PC-3 (cell line): Measurements from ENCODE around the gene SEMA4A. TPM values are rescaled to one million over a fixed set of nuclear protein-coding genes. Genes with fewer than 3 reads are reported as not detected.
"Not testable (repeated sequence)": the region's sequence is repeated elsewhere in the genome, so short reads cannot be mapped to it uniquely, and the experiment has no call there.

Experiments
- ATAC-seq: fragments of 200-7000 bp; cut with Tn5 transposase; 2 replicates; pipeline ENCODE4 v1.9.1; 2020; ENCODE audit warnings: mild to moderate bottlenecking, moderate library complexity
- BruUV-seq: library from RNA; stranded (reverse); fragments of 400-500 nt; replicated peaks from 2 replicates; lab custom pipeline; 2021; lab: Mats Ljungman, UMichigan
- CTCF ChIA-PET: fragments of 300-600 bp; sonication (Branson Sonifier 250); formaldehyde crosslinking; loops from one replicate; lab custom pipeline; 2022; ENCODE audit warnings: antibody characterized with exemption; lab: Charles Lee
- POLR2A ChIA-PET: fragments of 300-600 bp; sonication (Branson Sonifier 250); formaldehyde crosslinking; loops from one replicate; lab custom pipeline; 2022; ENCODE audit warnings: antibody characterized with exemption; ENCODE audit not compliant: unreplicated experiment; lab: Charles Lee
- DNase-seq: peaks from one replicate; pipeline ENCODE4 v3.0.0-alpha.2; 2015
- H2AFZ ChIP-seq: fragments of 300-600 bp; sonication (generic); 2 replicates; pipeline ENCODE4 v1.6.0; 2016; ENCODE audit warnings: antibody characterized with exemption, low read length
- H3F3A ChIP-seq: fragments of 300-600 bp; sonication (generic); one replicate; pipeline ENCODE4 v1.6.0; 2017; ENCODE audit warnings: antibody characterized with exemption, low read length, control low read depth, mild to moderate bottlenecking; ENCODE audit not compliant: unreplicated experiment
- H3K27ac ChIP-seq: fragments of 300-600 bp; sonication (generic); 2 replicates; pipeline ENCODE4 v1.5.1; 2016; ENCODE audit warnings: mild to moderate bottlenecking, low read length
- H3K27me3 ChIP-seq: fragments of 300-600 bp; sonication (generic); 2 replicates; pipeline ENCODE4 v1.6.1; 2016; ENCODE audit warnings: low read length, mixed read lengths
- H3K36me3 ChIP-seq: fragments of 300-600 bp; sonication (generic); 2 replicates; pipeline ENCODE4 v1.6.1; 2016; ENCODE audit warnings: low read depth, mixed run types, low read length, mixed read lengths
- H3K4me1 ChIP-seq: fragments of 300-600 bp; sonication (generic); 2 replicates; pipeline ENCODE4 v1.5.1; 2016; ENCODE audit warnings: low read length; ENCODE audit not compliant: insufficient read depth
- H3K4me2 ChIP-seq: fragments of 300-600 bp; sonication (generic); 2 replicates; pipeline ENCODE4 v1.6.0; 2016; ENCODE audit warnings: low read length
- H3K4me3 ChIP-seq: fragments of 300-600 bp; sonication (generic); 2 replicates; pipeline ENCODE4 v1.5.1; 2016; ENCODE audit warnings: mild to moderate bottlenecking, low read length, mixed read lengths
- H3K79me2 ChIP-seq: fragments of 300-600 bp; sonication (generic); 2 replicates; pipeline ENCODE4 v1.6.1; 2017; ENCODE audit warnings: low read length, mixed read lengths
- H3K9ac ChIP-seq: fragments of 300-600 bp; sonication (generic); 2 replicates; pipeline ENCODE4 v1.6.0; 2016; ENCODE audit warnings: mild to moderate bottlenecking, low read length
- H3K9me2 ChIP-seq: fragments of 300-600 bp; sonication (generic); replicated peaks from 2 replicates; pipeline ENCODE4 v1.6.1; 2016; ENCODE audit warnings: mixed run types, low read length, mixed read lengths
- H3K9me3 ChIP-seq: fragments of 300-600 bp; sonication (generic); 2 replicates; pipeline ENCODE4 v1.6.1; 2016; ENCODE audit warnings: low read length, mixed read lengths
- H4K20me1 ChIP-seq: fragments of 300-600 bp; sonication (generic); 2 replicates; pipeline ENCODE4 v1.6.1; 2016; ENCODE audit warnings: low read length, mixed read lengths
- CTCF ChIP-seq: fragments of 300-600 bp; sonication (generic); conservative IDR thresholded peaks from 2 replicates; pipeline ENCODE4 v1.5.1; 2017; ENCODE audit warnings: antibody characterized with exemption, low read depth, mild to moderate bottlenecking, low read length
- EZH2 ChIP-seq: fragments of 300-600 bp; sonication (generic); IDR thresholded peaks from one replicate; pipeline ENCODE4 v1.6.1; 2017; ENCODE audit warnings: antibody characterized with exemption, mild to moderate bottlenecking, low read length; ENCODE audit not compliant: unreplicated experiment
- EZH2phosphoT487 ChIP-seq: fragments of 300-600 bp; sonication (generic); IDR thresholded peaks from 2 replicates; pipeline ENCODE4 v1.6.1; 2018; ENCODE audit warnings: mild to moderate bottlenecking, antibody characterized with exemption, low read length, borderline replicate concordance
- intact Hi-C: fragments of 100-400 bp; cut with micrococcal nuclease; formaldehyde crosslinking; loops from 2 replicates; pipeline ENCODE4 v1.9.0; 2023
- total RNA-seq: library from RNA; depleted of rRNA; stranded (reverse); fragments of >200 nt; gene quantifications from 2 replicates; pipeline ENCODE4 v1.2.3, GENCODE V29; 2014

The SEMA4A gene
- total RNA-seq, 1 experiment from 2014 or later, result 5.8 TPM

DNA sequence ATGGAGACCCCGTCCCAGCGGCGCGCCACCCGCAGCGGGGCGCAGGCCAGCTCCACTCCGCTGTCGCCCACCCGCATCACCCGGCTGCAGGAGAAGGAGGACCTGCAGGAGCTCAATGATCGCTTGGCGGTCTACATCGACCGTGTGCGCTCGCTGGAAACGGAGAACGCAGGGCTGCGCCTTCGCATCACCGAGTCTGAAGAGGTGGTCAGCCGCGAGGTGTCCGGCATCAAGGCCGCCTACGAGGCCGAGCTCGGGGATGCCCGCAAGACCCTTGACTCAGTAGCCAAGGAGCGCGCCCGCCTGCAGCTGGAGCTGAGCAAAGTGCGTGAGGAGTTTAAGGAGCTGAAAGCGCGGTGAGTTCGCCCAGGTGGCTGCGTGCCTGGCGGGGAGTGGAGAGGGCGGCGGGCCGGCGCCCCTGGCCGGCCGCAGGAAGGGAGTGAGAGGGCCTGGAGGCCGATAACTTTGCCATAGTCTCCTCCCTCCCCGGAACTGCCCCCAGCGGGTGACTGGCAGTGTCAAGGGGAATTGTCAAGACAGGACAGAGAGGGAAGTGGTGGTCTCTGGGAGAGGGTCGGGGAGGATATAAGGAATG, 38.4 kb upstream of the SEMA4A start:
- Histone ChIP-seq H3K9me2 (no peaks in the 10 kb centered on the region), H3K9ac (peak overlapping the region; percentile 94), H4K20me1 (peaks cover 47% of the 10 kb centered on the region), H3K27ac (peak overlapping the region; percentile 91), H3K4me2 (peak overlapping the region; percentile 93), H2AFZ (no peak overlapping the region), H3K79me2 (peaks cover 55% of the 10 kb centered on the region), H3K4me1 (peaks cover 44% of the 10 kb centered on the region), H3K36me3 (peaks cover 15% of the 10 kb centered on the region), H3K27me3 (no peaks in the 10 kb centered on the region), H3F3A (no peaks in the 10 kb centered on the region), H3K4me3 (peak overlapping the region; percentile 86), H3K9me3 (no peaks in the 10 kb centered on the region)
- CTCF ChIA-PET, result interaction anchor here (0.6 to 1.3 kb wide), 4 partner anchors 8 to 18 kb away, joined by 3 to 9 read pairs (median 3); no protein-coding TSS in a partner anchor
- peak; percentile 41 for DNase-seq
- POLR2A ChIA-PET, result interaction anchor here (0.6 to 1.8 kb wide), 6 partner anchors 9 to 49 kb away, joined by 3 to 13 read pairs (median 6); no protein-coding TSS in a partner anchor
- TSS peak; percentile 49 for BruUV-seq
- TF ChIP-seq CTCF (no peak), EZH2 (no peak), EZH2phosphoT487 (no peak)
- intact Hi-C loops, result loop anchor here (1.0 kb wide), 3 partner anchors 8 to 19 kb away; no protein-coding TSS in a partner anchor
- ATAC-seq, result no peak

DNA sequence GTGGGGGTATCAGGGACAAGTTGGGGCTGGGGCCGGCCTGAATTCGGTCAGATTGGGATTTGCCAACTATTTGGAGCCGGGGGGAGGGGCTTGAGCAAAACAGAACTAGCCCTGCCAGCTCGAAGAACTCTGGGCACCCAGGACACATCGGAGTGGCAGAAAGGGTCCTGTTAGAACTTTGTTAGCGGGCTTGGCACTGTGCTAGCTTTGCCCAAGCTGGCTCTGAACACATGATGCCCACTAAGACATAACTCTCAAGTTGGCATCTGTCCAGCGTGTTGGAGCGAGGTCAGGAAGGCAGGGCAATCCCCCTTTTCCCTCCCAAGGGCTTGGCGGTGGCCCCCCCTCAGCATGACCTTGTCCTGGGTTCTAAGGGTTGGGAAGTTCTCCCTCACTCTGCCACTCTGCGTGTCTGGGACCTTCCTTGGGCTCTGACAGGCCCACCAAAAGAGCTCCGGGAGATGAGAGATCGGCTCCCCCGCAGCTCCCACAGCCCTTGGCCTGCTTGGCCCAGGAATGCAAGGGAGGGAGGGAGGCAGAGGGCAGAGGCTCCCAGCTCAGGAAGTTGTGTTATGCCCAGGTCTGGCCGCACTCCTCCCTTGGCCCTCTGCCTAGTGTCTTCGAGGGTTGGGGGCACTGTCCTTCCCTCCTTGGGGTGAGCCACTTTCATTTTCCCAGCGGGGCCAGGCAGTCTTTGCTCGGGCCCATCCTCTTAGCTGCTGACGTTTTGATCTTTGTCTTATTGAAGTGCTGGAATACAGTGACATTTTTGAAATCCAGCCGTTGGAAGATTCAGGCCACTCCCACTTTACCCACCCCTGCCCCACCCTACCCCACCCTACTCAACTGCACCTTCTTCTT, 37.6 kb upstream of the SEMA4A start:
- Histone ChIP-seq H3K4me1 (peaks cover 51% of the 10 kb centered on the region), H4K20me1 (peaks cover 55% of the 10 kb centered on the region), H3K27ac (peak overlapping the region; percentile 91), H3K27me3 (no peaks in the 10 kb centered on the region), H3K4me2 (peak overlapping the region; percentile 93), H3F3A (no peaks in the 10 kb centered on the region), H3K79me2 (peaks cover 63% of the 10 kb centered on the region), H3K36me3 (peaks cover 21% of the 10 kb centered on the region), H3K9me2 (no peaks in the 10 kb centered on the region), H2AFZ (no peak overlapping the region), H3K4me3 (peak overlapping the region; percentile 86), H3K9me3 (no peaks in the 10 kb centered on the region), H3K9ac (peak overlapping the region; percentile 94)
- ATAC-seq (peak; percentile 14), DNase-seq (peak; percentile 80)
- intact Hi-C loops, result no loop called here
- TF ChIP-seq CTCF (no peak), EZH2phosphoT487 (no peak), EZH2 (no peak)
- BruUV-seq, result TSS peak; percentile 80
- CTCF ChIA-PET, result interaction anchor here (0.6 to 1.2 kb wide), 4 partner anchors 11 to 25 kb away, joined by 3 to 9 read pairs (median 4); no protein-coding TSS in a partner anchor
- POLR2A ChIA-PET, result interaction anchor here (0.6 to 1.8 kb wide), 7 partner anchors 10 to 303 kb away, joined by 3 to 13 read pairs (median 5); no protein-coding TSS in a partner anchor

GRCh38 chr1:156116731-156117130, 36.7 kb upstream of the SEMA4A start:
- H2AFZ ChIP-seq, H3F3A ChIP-seq, intact Hi-C loops, H3K27me3 ChIP-seq, H3K9me3 ChIP-seq, BruUV-seq, H3K9me2 ChIP-seq, DNase-seq, ATAC-seq, CTCF ChIA-PET: not testable (repeated sequence)
- H3K4me2 ChIP-seq, result peak overlapping the region; percentile 93
- peaks cover 73% of the 10 kb centered on the region for H3K79me2 ChIP-seq
- H3K27ac ChIP-seq, result peak overlapping the region; percentile 91
- peaks cover 64% of the 10 kb centered on the region for H4K20me1 ChIP-seq
- peak overlapping the region; percentile 94 for H3K9ac ChIP-seq
- H3K36me3 ChIP-seq, result peaks cover 27% of the 10 kb centered on the region
- POLR2A ChIA-PET, result interaction anchor here (1.0 to 1.7 kb wide), 2 partner anchors 13 to 15 kb away, joined by 3 to 13 read pairs; no protein-coding TSS in a partner anchor
- peaks cover 61% of the 10 kb centered on the region for H3K4me1 ChIP-seq
- peak overlapping the region; percentile 86 for H3K4me3 ChIP-seq
